Caco-2 (cell line): ENCODE data around the gene MCU. TPM values are rescaled to one million over a fixed set of nuclear protein-coding genes. Genes with fewer than 3 reads are reported as not detected.

ENCODE experiments used
- BruUV-seq: library from RNA; stranded (reverse); fragments of 400-500 nt; replicated peaks from 2 replicates; lab custom pipeline; 2021; lab: Mats Ljungman, UMichigan
- CTCF ChIA-PET: fragments of 300-600 bp; sonication (Branson Sonifier 250); formaldehyde crosslinking; loops from one replicate; lab custom pipeline; 2022; ENCODE audit warnings: antibody characterized with exemption; lab: Charles Lee
- POLR2A ChIA-PET: fragments of 300-600 bp; sonication (Branson Sonifier 250); formaldehyde crosslinking; loops from one replicate; lab custom pipeline; 2022; ENCODE audit warnings: antibody characterized with exemption; lab: Charles Lee
- DNase-seq, 2 experiments: peaks; one replicate each; pipeline versions ENCODE4 v3.0.0 to v3.0.0-alpha.2; 2020 to 2022
- H3K27me3 ChIP-seq: replicated peaks from 2 replicates; pipeline ENCODE4 v1.6.0; 2011; ENCODE audit warnings: low read length; ENCODE audit not compliant: control insufficient read depth, insufficient read depth
- H3K36me3 ChIP-seq: 2 replicates; pipeline ENCODE4 v1.5.1; 2011; ENCODE audit warnings: low read length; ENCODE audit not compliant: control insufficient read depth, insufficient read depth
- H3K4me1 ChIP-seq: fragments of 250-450 bp; sonication (Bioruptor Pico); 2 replicates; pipeline ENCODE4 v1.5.1; 2020; ENCODE audit warnings: mild to moderate bottlenecking
- H3K4me3 ChIP-seq: 2 replicates; pipeline ENCODE4 v1.5.1; 2011; ENCODE audit warnings: low read depth, mild to moderate bottlenecking, control low read depth, low read length
- H3K9me3 ChIP-seq: fragments of 250-450 bp; sonication (Bioruptor Pico); 2 replicates; pipeline ENCODE4 v1.5.1; 2020; ENCODE audit warnings: mild to moderate bottlenecking, moderate library complexity
- H3K27ac Mint-ChIP-seq: one replicate; pipeline ENCODE4 v1.8.0; 2022; ENCODE audit warnings: mixed read lengths; ENCODE audit not compliant: unreplicated experiment
- H3K27me3 Mint-ChIP-seq: one replicate; pipeline ENCODE4 v1.8.0; 2022; ENCODE audit warnings: mixed read lengths; ENCODE audit not compliant: insufficient read depth, unreplicated experiment
- H3K36me3 Mint-ChIP-seq: one replicate; pipeline ENCODE4 v1.8.0; 2022; ENCODE audit warnings: mild to moderate bottlenecking, mixed read lengths; ENCODE audit not compliant: insufficient read depth, unreplicated experiment
- H3K4me1 Mint-ChIP-seq: one replicate; pipeline ENCODE4 v1.8.0; 2022; ENCODE audit warnings: low read depth, mixed read lengths; ENCODE audit not compliant: unreplicated experiment
- H3K4me3 Mint-ChIP-seq: one replicate; pipeline ENCODE4 v1.8.0; 2022; ENCODE audit warnings: mild to moderate bottlenecking, moderate library complexity, mixed read lengths; ENCODE audit not compliant: unreplicated experiment
- H3K9me3 Mint-ChIP-seq: one replicate; pipeline ENCODE4 v1.8.0; 2022; ENCODE audit warnings: mixed read lengths; ENCODE audit not compliant: unreplicated experiment
- CTCF ChIP-seq, 2 experiments: fragments of 200-600 bp in 1 of 2; IDR thresholded peaks; 1 replicate in 1 of 2; 2 replicates in 1 of 2; pipeline versions ENCODE4 v1.5.1 to v1.8.0; 2011 to 2022; ENCODE audit warnings: antibody characterized with exemption in 1 of 2, control low read depth in 1 of 2, inconsistent platforms in 1 of 2, low read depth in 1 of 2, low read length in 1 of 2, mild to moderate bottlenecking in 1 of 2, moderate library complexity in 1 of 2; ENCODE audit not compliant: insufficient read depth in 1 of 2, severe bottlenecking in 1 of 2, unreplicated experiment in 1 of 2
- intact Hi-C: fragments of 100-400 bp; cut with micrococcal nuclease; formaldehyde crosslinking; loops from one replicate; pipeline ENCODE4 v1.10.0; 2022; ENCODE audit not compliant: unreplicated experiment
- total RNA-seq: library from RNA; stranded (reverse); gene quantifications from 2 replicates; pipeline ENCODE4 v1.2.3, GENCODE V29; 2022

The MCU gene
- total RNA-seq, 1 experiment from 2014 or later, result 62.5 TPM

- no TSS peak for BruUV-seq
- DNase-seq, result no peak
- peaks cover 8% of the 10 kb centered on the region for H3K4me1 Mint-ChIP-seq
- H3K36me3 ChIP-seq, result no peaks in the 10 kb centered on the region
- no peak overlapping the region for H3K4me3 Mint-ChIP-seq
- ChIA-PET POLR2A (no interaction called here), CTCF (no interaction called here)
- no peak overlapping the region for H3K4me3 ChIP-seq
- H3K4me1 ChIP-seq, result peaks cover 5% of the 10 kb centered on the region; the same call in 1 of the 2 replicates
- intact Hi-C loops, result no loop called here
- no peaks in the 10 kb centered on the region for H3K27me3 Mint-ChIP-seq
- peaks cover 10% of the 10 kb centered on the region for H3K36me3 Mint-ChIP-seq
- TF ChIP-seq CTCF (IDR thresholded peaks at IDR 0.05; ENCODE audit: insufficient read depth in 1 of 2, low read depth in 1 of 2, low read length in 1 of 2, severe bottlenecking in 1 of 2, unreplicated experiment in 1 of 2), result no peak
- no peak overlapping the region for H3K27ac Mint-ChIP-seq
- no peaks in the 10 kb centered on the region for H3K9me3 ChIP-seq
- H3K9me3 Mint-ChIP-seq, result no peaks in the 10 kb centered on the region
- H3K27me3 ChIP-seq, result no peaks in the 10 kb centered on the region
These were observed 52.6 kb downstream of the MCU start for GRCh38 chr10:72744566-72744965.

- no peaks in the 10 kb centered on the region for H3K36me3 ChIP-seq
- no peaks in the 10 kb centered on the region for H3K27me3 ChIP-seq
- no peak for TF ChIP-seq CTCF (IDR thresholded peaks at IDR 0.05; ENCODE audit: insufficient read depth in 1 of 2, low read depth in 1 of 2, low read length in 1 of 2, severe bottlenecking in 1 of 2, unreplicated experiment in 1 of 2)
- H3K4me3 Mint-ChIP-seq, result no peak overlapping the region
- CTCF ChIA-PET, result no interaction called here
- no peaks in the 10 kb centered on the region for H3K27me3 Mint-ChIP-seq
- POLR2A ChIA-PET, result no interaction called here
- no peak overlapping the region for H3K4me3 ChIP-seq
- H3K4me1 Mint-ChIP-seq, result no peaks in the 10 kb centered on the region
- H3K9me3 ChIP-seq, result no peaks in the 10 kb centered on the region
- no peak for DNase-seq
- no peak overlapping the region for H3K27ac Mint-ChIP-seq
- no peaks in the 10 kb centered on the region for H3K9me3 Mint-ChIP-seq
- peaks cover 10% of the 10 kb centered on the region for H3K36me3 Mint-ChIP-seq
- intact Hi-C loops, result no loop called here
- no peaks in the 10 kb centered on the region for H3K4me1 ChIP-seq
- BruUV-seq, result no TSS peak
These were observed 54.8 kb downstream of the MCU start for GRCh38 chr10:72746426-72747363.

GRCh38 chr10:72747521-72747920 lies 55.6 kb downstream of the MCU start:
- no peaks in the 10 kb centered on the region for H3K9me3 ChIP-seq
- H3K4me1 ChIP-seq, result no peaks in the 10 kb centered on the region
- no peak overlapping the region for H3K27ac Mint-ChIP-seq
- no peaks in the 10 kb centered on the region for H3K4me1 Mint-ChIP-seq
- H3K27me3 Mint-ChIP-seq, result no peaks in the 10 kb centered on the region
- no peak for TF ChIP-seq CTCF (IDR thresholded peaks at IDR 0.05; ENCODE audit: insufficient read depth in 1 of 2, low read depth in 1 of 2, low read length in 1 of 2, severe bottlenecking in 1 of 2, unreplicated experiment in 1 of 2)
- DNase-seq, result no peak
- H3K4me3 ChIP-seq, result no peak overlapping the region
- POLR2A ChIA-PET, result no interaction called here
- intact Hi-C loops, result no loop called here
- H3K27me3 ChIP-seq, result no peaks in the 10 kb centered on the region
- no peaks in the 10 kb centered on the region for H3K9me3 Mint-ChIP-seq
- no peaks in the 10 kb centered on the region for H3K36me3 ChIP-seq
- H3K36me3 Mint-ChIP-seq, result peaks cover 10% of the 10 kb centered on the region
- no TSS peak for BruUV-seq
- H3K4me3 Mint-ChIP-seq, result no peak overlapping the region
- CTCF ChIA-PET, result no interaction called here
